Astrocyte (in vitro differentiated cells and primary cell): ENCODE results near the gene ERFE. TPM values are rescaled to one million over a fixed set of nuclear protein-coding genes. Genes with fewer than 3 reads are reported as not detected.

Experiments
- DNase-seq: peaks from one replicate; pipeline ENCODE4 v3.0.0-alpha.2; 2010; ENCODE audit warnings: low read depth
- FAIRE-seq: peaks from 2 replicates; lab custom pipeline; 2011; peaks lifted over from hg19 to GRCh38; lab: Jason Lieb, UNC
- H2AFZ ChIP-seq: 2 replicates; pipeline ENCODE4 v1.6.0; 2012; ENCODE audit warnings: low read depth, low read length, inconsistent platforms
- H3K27ac ChIP-seq: 2 replicates; pipeline ENCODE4 v1.5.1; 2011; ENCODE audit warnings: low read depth, low read length, inconsistent platforms
- H3K27me3 ChIP-seq: 2 replicates; pipeline ENCODE4 v1.6.0; 2011; ENCODE audit warnings: low read length, inconsistent platforms; ENCODE audit not compliant: insufficient read depth
- H3K36me3 ChIP-seq: 2 replicates; pipeline ENCODE4 v1.5.1; 2011; ENCODE audit warnings: low read length, inconsistent platforms; ENCODE audit not compliant: insufficient read depth
- H3K4me1 ChIP-seq: 2 replicates; pipeline ENCODE4 v1.5.1; 2011; ENCODE audit warnings: low read length, inconsistent platforms; ENCODE audit not compliant: insufficient read depth
- H3K4me2 ChIP-seq: 2 replicates; pipeline ENCODE4 v1.6.0; 2012; ENCODE audit warnings: low read length, inconsistent platforms
- H3K4me3 ChIP-seq: 2 replicates; pipeline ENCODE4 v1.5.1; 2011; ENCODE audit warnings: low read depth, mild to moderate bottlenecking, low read length, inconsistent platforms; ENCODE audit not compliant: insufficient read depth
- H3K79me2 ChIP-seq: 2 replicates; pipeline ENCODE4 v1.6.0; 2012; ENCODE audit warnings: mild to moderate bottlenecking, low read length, inconsistent platforms; ENCODE audit not compliant: insufficient read depth
- H3K9ac ChIP-seq: 2 replicates; pipeline ENCODE4 v1.6.0; 2012; ENCODE audit warnings: mild to moderate bottlenecking, low read length, inconsistent platforms
- H3K9me3 ChIP-seq: 2 replicates; pipeline ENCODE4 v1.5.1; 2012; ENCODE audit warnings: low read depth, mild to moderate bottlenecking, low read length, inconsistent platforms; ENCODE audit not compliant: insufficient read depth
- H4K20me1 ChIP-seq: 2 replicates; pipeline ENCODE4 v1.6.0; 2012; ENCODE audit warnings: low read length, inconsistent platforms; ENCODE audit not compliant: insufficient read depth
- H3K27ac Mint-ChIP-seq: one replicate; pipeline ENCODE4 v1.8.0; 2021; ENCODE audit warnings: mild to moderate bottlenecking, mixed read lengths; ENCODE audit not compliant: unreplicated experiment
- H3K27me3 Mint-ChIP-seq: one replicate; pipeline ENCODE4 v1.8.0; 2021; ENCODE audit warnings: low read depth, mixed read lengths; ENCODE audit not compliant: unreplicated experiment
- H3K36me3 Mint-ChIP-seq: one replicate; pipeline ENCODE4 v1.8.0; 2021; ENCODE audit warnings: low read depth, mixed read lengths; ENCODE audit not compliant: unreplicated experiment
- H3K4me1 Mint-ChIP-seq: one replicate; pipeline ENCODE4 v1.8.0; 2021; ENCODE audit warnings: low read depth, mixed read lengths; ENCODE audit not compliant: unreplicated experiment
- H3K4me3 Mint-ChIP-seq: one replicate; pipeline ENCODE4 v1.8.0; 2021; ENCODE audit warnings: mild to moderate bottlenecking, moderate library complexity, mixed read lengths; ENCODE audit not compliant: unreplicated experiment
- H3K9me3 Mint-ChIP-seq: one replicate; pipeline ENCODE4 v1.8.0; 2021; ENCODE audit warnings: mild to moderate bottlenecking, mixed read lengths; ENCODE audit not compliant: unreplicated experiment
- EZH2 ChIP-seq: IDR thresholded peaks from 2 replicates; pipeline ENCODE4 v1.6.1; 2012; ENCODE audit warnings: mild to moderate bottlenecking, low read length, inconsistent platforms; ENCODE audit not compliant: insufficient read depth
- total RNA-seq: library from RNA; stranded (reverse); gene quantifications from 2 replicates; pipeline ENCODE4 v1.2.1, GENCODE V29; 2021
- TF ChIP-seq, protein P1 (sequence below): IDR thresholded peaks from 2 replicates; pipeline ENCODE4 v1.5.1; 2011; ENCODE audit warnings: low read depth, mild to moderate bottlenecking, inconsistent platforms, low read length, moderate library complexity; ENCODE audit not compliant: insufficient read depth

Gene ERFE
- total RNA-seq, 1 donor from 2014 or later: 1.4 TPM

DNA sequence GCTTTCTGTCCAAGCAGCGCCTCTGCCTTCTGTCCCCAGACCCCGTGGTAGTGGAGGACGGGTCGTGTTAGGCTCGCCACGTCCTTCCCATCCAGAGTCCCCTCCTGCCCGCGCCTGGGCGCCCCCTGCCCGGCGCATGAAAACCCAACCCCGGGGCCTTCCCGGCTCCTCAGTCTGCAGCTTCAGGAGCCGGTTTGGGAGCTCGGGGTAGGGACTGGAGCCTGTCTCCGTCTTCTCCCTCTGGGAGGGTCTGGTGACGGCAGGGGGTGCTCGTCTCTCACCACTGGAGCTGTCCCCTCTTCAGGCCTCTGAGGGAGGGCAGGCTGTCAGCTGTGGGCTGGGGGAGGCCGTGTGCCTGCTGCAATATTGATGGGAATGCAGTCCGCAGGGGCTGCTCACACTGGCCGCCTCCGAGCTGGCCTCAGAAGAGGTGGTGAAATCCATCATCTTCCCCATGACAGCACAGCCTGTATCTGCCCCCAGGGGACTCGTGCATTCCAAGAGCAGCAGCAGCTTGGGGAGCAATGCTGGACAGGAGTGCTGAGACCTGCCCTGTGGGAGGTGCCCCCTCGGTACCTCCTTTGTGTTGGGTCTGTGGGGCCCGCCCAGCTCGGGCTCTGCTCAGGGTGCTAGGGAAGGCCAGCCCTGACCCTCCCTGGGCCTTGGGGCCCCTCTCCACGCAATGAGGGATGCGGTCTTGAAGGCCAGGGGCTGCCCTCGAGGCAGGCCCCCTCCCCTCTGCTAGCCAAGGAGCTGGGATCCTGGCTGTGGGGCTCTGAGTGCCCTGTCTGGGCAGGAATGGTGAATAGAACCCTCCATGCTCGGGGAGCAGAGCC is 38.1 kb upstream of the ERFE start:
- Histone ChIP-seq H3K27me3 (peaks cover 5% of the 10 kb centered on the region), H3K4me2 (no peak overlapping the region), H3K9me3 (peaks cover 4% of the 10 kb centered on the region), H3K4me1 (peaks cover 3% of the 10 kb centered on the region), H3K27ac (no peak overlapping the region), H2AFZ (no peak overlapping the region), H3K9ac (no peak overlapping the region), H3K36me3 (no peaks in the 10 kb centered on the region), H3K79me2 (no peaks in the 10 kb centered on the region), H3K4me3 (no peak overlapping the region), H4K20me1 (no peaks in the 10 kb centered on the region)
- H3K4me1 Mint-ChIP-seq: no peaks in the 10 kb centered on the region
- no peak overlapping the region for H3K27ac Mint-ChIP-seq
- H3K4me3 Mint-ChIP-seq: no peak overlapping the region
- DNase-seq (no peak), FAIRE-seq (no peak)
- peaks cover 2% of the 10 kb centered on the region for H3K36me3 Mint-ChIP-seq
- peaks cover 24% of the 10 kb centered on the region for H3K27me3 Mint-ChIP-seq
- H3K9me3 Mint-ChIP-seq: peaks cover 2% of the 10 kb centered on the region
- TF ChIP-seq EZH2: no peak
- TF ChIP-seq, protein P1, sequence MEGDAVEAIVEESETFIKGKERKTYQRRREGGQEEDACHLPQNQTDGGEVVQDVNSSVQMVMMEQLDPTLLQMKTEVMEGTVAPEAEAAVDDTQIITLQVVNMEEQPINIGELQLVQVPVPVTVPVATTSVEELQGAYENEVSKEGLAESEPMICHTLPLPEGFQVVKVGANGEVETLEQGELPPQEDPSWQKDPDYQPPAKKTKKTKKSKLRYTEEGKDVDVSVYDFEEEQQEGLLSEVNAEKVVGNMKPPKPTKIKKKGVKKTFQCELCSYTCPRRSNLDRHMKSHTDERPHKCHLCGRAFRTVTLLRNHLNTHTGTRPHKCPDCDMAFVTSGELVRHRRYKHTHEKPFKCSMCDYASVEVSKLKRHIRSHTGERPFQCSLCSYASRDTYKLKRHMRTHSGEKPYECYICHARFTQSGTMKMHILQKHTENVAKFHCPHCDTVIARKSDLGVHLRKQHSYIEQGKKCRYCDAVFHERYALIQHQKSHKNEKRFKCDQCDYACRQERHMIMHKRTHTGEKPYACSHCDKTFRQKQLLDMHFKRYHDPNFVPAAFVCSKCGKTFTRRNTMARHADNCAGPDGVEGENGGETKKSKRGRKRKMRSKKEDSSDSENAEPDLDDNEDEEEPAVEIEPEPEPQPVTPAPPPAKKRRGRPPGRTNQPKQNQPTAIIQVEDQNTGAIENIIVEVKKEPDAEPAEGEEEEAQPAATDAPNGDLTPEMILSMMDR: no peak

DNA sequence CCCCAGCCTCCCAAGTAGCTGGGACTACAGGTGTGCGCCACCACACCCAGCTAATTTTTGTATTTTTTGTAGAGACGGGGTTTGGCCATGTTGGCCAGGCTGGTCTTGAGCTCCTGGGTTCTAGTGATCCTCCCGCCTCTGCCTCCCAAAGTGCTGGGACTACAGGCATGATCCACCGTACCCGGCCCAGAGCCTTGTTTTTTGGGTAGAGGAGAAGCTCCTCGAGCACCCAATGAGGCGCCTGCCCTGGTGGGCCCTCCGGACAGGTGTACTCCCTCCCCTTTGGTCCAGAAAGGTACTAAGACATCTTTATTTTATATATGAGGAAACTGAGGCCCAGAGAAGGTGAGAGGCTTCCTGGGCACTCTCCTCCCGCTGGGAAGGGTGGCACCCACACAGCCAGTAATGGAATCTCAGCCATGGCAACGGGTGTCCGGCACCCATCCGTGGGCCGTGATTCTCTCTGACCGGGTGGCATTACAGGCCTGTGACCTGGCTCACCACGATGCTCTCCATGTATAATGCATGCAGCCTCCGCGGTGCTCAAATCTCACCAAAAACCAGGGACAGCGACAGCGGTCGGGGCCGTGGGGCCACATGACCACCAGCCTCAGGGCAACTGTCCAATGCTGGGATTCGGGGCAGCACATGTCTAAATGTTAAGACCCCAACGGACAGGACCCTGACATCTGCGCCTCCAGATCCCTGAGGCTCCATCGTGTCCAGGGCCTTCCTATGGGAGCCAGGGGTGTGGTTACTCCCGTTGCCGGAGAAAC is 37.1 kb upstream of the ERFE start:
- no peak overlapping the region for H3K9ac ChIP-seq
- peaks cover 4% of the 10 kb centered on the region for H3K9me3 ChIP-seq
- Mint-ChIP-seq H3K36me3 (no peaks in the 10 kb centered on the region), H3K4me1 (no peaks in the 10 kb centered on the region), H3K27me3 (peaks cover 17% of the 10 kb centered on the region), H3K4me3 (no peak overlapping the region), H3K9me3 (peaks cover 2% of the 10 kb centered on the region), H3K27ac (no peak overlapping the region)
- no peaks in the 10 kb centered on the region for H3K79me2 ChIP-seq
- no peak overlapping the region for H2AFZ ChIP-seq
- no peak overlapping the region for H3K4me3 ChIP-seq
- H3K27ac ChIP-seq: no peak overlapping the region
- TF ChIP-seq EZH2: no peak
- TF ChIP-seq, protein P1: no peak
- H3K27me3 ChIP-seq: peaks cover 5% of the 10 kb centered on the region
- H4K20me1 ChIP-seq: no peaks in the 10 kb centered on the region
- peaks cover 3% of the 10 kb centered on the region for H3K4me1 ChIP-seq
- H3K36me3 ChIP-seq: no peaks in the 10 kb centered on the region
- DNase-seq (no peak), FAIRE-seq (no peak)
- no peak overlapping the region for H3K4me2 ChIP-seq
